ENCODE measurements around the gene DHRS9.

Gene DHRS9

DNA sequence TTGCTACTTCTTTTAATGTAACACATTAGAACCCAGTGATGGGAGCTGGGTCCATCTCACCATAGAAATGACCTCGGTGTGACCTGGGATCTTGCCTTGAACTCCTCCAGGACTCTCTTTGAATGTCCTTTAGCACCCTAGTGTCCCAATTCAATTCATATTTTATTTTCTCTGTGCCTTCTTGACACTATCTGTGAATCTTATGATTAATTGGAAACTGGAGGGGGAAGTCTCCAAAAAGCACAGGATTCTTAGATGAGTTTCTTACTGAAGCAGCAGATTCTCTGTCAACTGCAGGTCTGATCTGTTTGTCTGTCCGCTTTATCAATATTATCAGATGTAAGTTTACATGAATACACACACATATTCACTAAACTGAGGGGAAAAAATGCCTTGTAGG is 470 bp downstream of the DHRS9 start:
- no peak overlapping the region for H2AFZ ChIP-seq (ENCODE audit: low read depth, low read length, severe bottlenecking)
- no peaks in the 10 kb centered on the region for H3K27me3 ChIP-seq (ENCODE audit: low read length)
- no peak overlapping the region for H3K4me2 ChIP-seq (ENCODE audit: low read depth, low read length, poor library complexity, severe bottlenecking)
- no peaks in the 10 kb centered on the region for H3F3A ChIP-seq (ENCODE audit: insufficient read depth)
- no peaks in the 10 kb centered on the region for H3K79me2 ChIP-seq (ENCODE audit: insufficient read depth, low read length)
- no peaks in the 10 kb centered on the region for H3K36me3 ChIP-seq (ENCODE audit: low read length)
- H3K9ac ChIP-seq (ENCODE audit: low read length), result no peak overlapping the region
- no peaks in the 10 kb centered on the region for H4K20me1 ChIP-seq (ENCODE audit: low read depth, low read length)
- no peak overlapping the region for H3K4me3 ChIP-seq (ENCODE audit: insufficient read depth, low read length, poor library complexity, severe bottlenecking)
- TF ChIP-seq CTCF (IDR thresholded peaks at IDR 0.05; ENCODE audit: insufficient read depth, low read length, poor library complexity, severe bottlenecking) (no peak), EZH2phosphoT487 (conservative IDR thresholded peaks at IDR 0.05; ENCODE audit: low read length) (no peak)
- no peak overlapping the region for H3K27ac ChIP-seq (ENCODE audit: low read depth, low read length)
- no peaks in the 10 kb centered on the region for H3K9me2 ChIP-seq (replicated peaks; ENCODE audit: insufficient read depth, low read length)
- H3K9me3 ChIP-seq (ENCODE audit: insufficient read depth, low read length), result no peaks in the 10 kb centered on the region

DNA sequence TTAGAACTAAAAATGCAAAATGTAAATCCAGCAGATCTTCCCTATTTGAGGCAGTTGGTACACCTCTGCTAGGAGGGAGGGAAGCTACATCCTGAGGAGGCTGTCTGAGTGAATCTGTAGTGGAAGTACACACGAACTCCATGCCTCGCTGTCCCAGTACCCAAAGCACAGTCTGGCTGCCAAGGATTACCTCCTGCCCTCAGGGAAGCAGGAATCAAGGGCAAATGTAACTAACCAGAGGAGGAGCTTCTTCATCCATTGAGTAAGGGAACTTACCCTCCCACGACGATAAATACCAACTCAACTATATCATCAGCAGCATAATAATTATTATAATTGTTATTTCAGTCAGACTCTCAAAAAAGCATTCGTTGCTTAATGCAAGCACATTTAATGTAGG is 2.1 kb downstream of the DHRS9 start:
- Histone ChIP-seq H3F3A (ENCODE audit: insufficient read depth) (no peaks in the 10 kb centered on the region), H3K9me3 (ENCODE audit: insufficient read depth, low read length) (no peaks in the 10 kb centered on the region), H3K9me2 (replicated peaks; ENCODE audit: insufficient read depth, low read length) (no peaks in the 10 kb centered on the region), H3K27me3 (ENCODE audit: low read length) (no peaks in the 10 kb centered on the region), H4K20me1 (ENCODE audit: low read depth, low read length) (no peaks in the 10 kb centered on the region), H3K4me2 (ENCODE audit: low read depth, low read length, poor library complexity, severe bottlenecking) (no peak overlapping the region), H3K36me3 (ENCODE audit: low read length) (no peaks in the 10 kb centered on the region), H2AFZ (ENCODE audit: low read depth, low read length, severe bottlenecking) (no peak overlapping the region), H3K9ac (ENCODE audit: low read length) (no peak overlapping the region), H3K27ac (ENCODE audit: low read depth, low read length) (no peak overlapping the region), H3K4me3 (ENCODE audit: insufficient read depth, low read length, poor library complexity, severe bottlenecking) (no peak overlapping the region), H3K79me2 (ENCODE audit: insufficient read depth, low read length) (no peaks in the 10 kb centered on the region)
- TF ChIP-seq EZH2phosphoT487 (conservative IDR thresholded peaks at IDR 0.05; ENCODE audit: low read length) (no peak), CTCF (IDR thresholded peaks at IDR 0.05; ENCODE audit: insufficient read depth, low read length, poor library complexity, severe bottlenecking) (no peak)

DNA sequence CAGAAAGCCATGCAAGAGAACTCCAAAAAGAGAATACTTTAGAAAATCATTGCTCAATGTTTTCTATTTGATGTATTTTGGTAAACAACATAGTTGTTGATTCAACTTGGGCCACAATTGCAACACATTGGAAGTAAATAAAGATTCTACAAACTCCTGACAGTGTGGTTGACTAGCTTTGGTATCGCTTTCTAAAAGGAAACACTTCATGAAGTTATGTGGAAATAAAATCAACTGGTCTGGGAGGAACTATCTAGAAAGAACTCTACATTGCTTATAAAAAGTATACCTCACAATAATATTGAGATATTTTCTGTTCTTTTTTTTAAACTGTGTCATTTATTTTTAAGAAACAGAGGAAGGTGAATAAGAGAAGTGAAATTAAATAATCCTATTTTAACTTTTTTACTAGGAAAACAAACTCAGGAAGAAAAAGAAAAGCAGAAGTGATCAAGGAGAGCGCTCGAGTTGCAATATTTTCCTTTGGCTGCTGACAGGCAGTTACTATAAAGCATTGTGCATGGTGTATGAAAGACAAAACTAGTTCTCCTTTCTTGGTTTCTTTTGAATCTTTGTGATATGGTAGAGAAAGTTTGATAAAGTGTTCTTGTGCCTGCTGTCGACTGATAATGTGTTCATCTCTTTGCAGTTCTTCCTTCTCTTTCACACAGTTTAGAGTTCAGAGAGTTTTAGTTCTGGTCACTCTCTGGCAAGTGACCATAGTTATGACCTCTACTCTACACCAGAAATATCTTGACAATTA is 3.0 kb downstream of the DHRS9 start:
- TF ChIP-seq EZH2phosphoT487 (conservative IDR thresholded peaks at IDR 0.05; ENCODE audit: low read length), result no peak
- no peak for TF ChIP-seq CTCF (IDR thresholded peaks at IDR 0.05; ENCODE audit: insufficient read depth, low read length, poor library complexity, severe bottlenecking)
- Histone ChIP-seq H4K20me1 (ENCODE audit: low read depth, low read length) (no peaks in the 10 kb centered on the region), H2AFZ (ENCODE audit: low read depth, low read length, severe bottlenecking) (no peak overlapping the region), H3K27me3 (ENCODE audit: low read length) (no peaks in the 10 kb centered on the region), H3F3A (ENCODE audit: insufficient read depth) (no peaks in the 10 kb centered on the region), H3K27ac (ENCODE audit: low read depth, low read length) (no peak overlapping the region), H3K36me3 (ENCODE audit: low read length) (no peaks in the 10 kb centered on the region), H3K4me3 (ENCODE audit: insufficient read depth, low read length, poor library complexity, severe bottlenecking) (no peak overlapping the region), H3K9ac (ENCODE audit: low read length) (no peak overlapping the region), H3K4me2 (ENCODE audit: low read depth, low read length, poor library complexity, severe bottlenecking) (no peak overlapping the region), H3K9me3 (ENCODE audit: insufficient read depth, low read length) (no peaks in the 10 kb centered on the region), H3K9me2 (replicated peaks; ENCODE audit: insufficient read depth, low read length) (no peaks in the 10 kb centered on the region), H3K79me2 (ENCODE audit: insufficient read depth, low read length) (no peaks in the 10 kb centered on the region)
